ENCODE measurements around the gene CBX7. TPM values are rescaled to one million over a fixed set of nuclear protein-coding genes. Genes with fewer than 3 reads are reported as not detected.

Gene CBX7
- total and polyA plus RNA-seq, 2 donors (not counting 3 experiments of a cell fraction or from before 2014, with no cell fraction given), result 3.4 to 7.1 TPM

DNA sequence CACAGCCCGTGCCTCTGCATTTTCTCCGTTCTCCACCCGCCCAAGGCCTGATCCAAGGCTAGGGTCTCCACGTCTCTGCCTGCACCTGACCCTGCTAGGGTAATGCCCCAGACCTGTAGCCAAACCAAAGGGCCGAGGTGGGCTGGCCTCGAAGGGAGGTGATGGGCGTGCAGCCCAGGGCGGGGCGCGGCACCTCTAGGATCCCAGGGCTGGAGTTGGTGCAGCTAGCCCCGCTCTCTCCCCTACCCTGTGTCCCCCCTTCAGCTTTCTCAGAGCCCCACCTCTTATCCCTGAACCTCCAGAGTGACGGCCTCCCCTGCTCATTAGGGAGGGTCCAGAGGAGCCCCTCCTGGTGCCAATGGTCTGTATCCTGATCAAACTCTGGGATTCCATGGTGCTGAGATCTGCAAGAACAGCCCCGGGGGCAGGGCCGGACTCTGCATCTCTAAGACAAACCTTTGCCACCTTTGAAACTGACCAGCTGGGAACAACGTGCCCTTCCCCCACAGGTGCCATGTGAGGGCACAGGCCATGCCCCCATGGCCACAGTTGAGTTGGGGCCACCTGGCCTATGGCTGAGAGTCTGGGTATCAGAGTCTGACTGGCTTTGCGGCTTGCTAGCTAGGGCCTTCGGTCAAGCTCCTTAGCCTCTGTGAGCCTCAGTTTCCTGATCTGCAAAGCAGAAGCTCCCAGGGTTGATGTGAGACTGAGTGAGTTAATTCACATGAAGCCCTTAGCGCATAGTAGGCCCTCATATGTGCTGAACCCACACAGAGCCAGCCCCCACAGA is 23.1 kb upstream of the CBX7 start:
- intact Hi-C loops (cut with micrococcal nuclease), result loop anchor here (10.0 kb wide), 1 partner anchor 349 kb away; the partner anchor contains the start of gene ATF4
- Histone ChIP-seq H3K79me2 (ENCODE audit: control insufficient read depth, insufficient read depth, low read length) (no peaks in the 10 kb centered on the region), H3K9me3 (replicated peaks; ENCODE audit: control insufficient read depth, insufficient read depth, low read length) (no peaks in the 10 kb centered on the region), H3K4me2 (ENCODE audit: insufficient read depth, low read length) (peak overlapping the region; percentile 4), H3K9ac (replicated peaks; ENCODE audit: extremely low read depth, insufficient read depth, low read length) (peak overlapping the region; percentile 80), H2AFZ (ENCODE audit: low read depth, low read length) (no peak overlapping the region), H3K4me1 (ENCODE audit: control insufficient read depth, extremely low read depth, insufficient read depth, low read length) (peaks cover 85% of the 10 kb centered on the region), H4K20me1 (replicated peaks; ENCODE audit: control insufficient read depth, extremely low read depth, insufficient read depth, low read length) (no peaks in the 10 kb centered on the region), H3K27me3 (ENCODE audit: control insufficient read depth in 2 of 2, insufficient read depth in 2 of 2, low read length in 2 of 2) (no peaks in the 10 kb centered on the region), H3K4me3 (replicated peaks in 1 of 3; ENCODE audit: insufficient read depth in 1 of 3, low read depth in 1 of 3, low read length in 3 of 3) (no peak overlapping the region), H3K36me3 (ENCODE audit: control insufficient read depth in 2 of 2, extremely low read depth in 1 of 2, insufficient read depth in 2 of 2, low read length in 2 of 2) (no peaks in the 10 kb centered on the region), H3K9me1 (replicated peaks; ENCODE audit: control insufficient read depth, extremely low read depth, insufficient read depth, low read length) (no peaks in the 10 kb centered on the region), H3K27ac (ENCODE audit: insufficient read depth, low read depth, low read length) (peak overlapping the region; percentile 99)
- DNase-seq (ENCODE audit: low read depth, low spot score) (peak; percentile 64), FAIRE-seq (peak; percentile 33)
- TF ChIP-seq POLR2AphosphoS5 (IDR thresholded peaks at IDR 0.05; ENCODE audit: insufficient read depth, low read depth, low read length), result no peak
- TF ChIP-seq CTCF (IDR thresholded peaks at IDR 0.05; ENCODE audit: extremely low read depth in 1 of 2, insufficient read depth in 1 of 2, low read depth in 1 of 2, low read length in 2 of 2), result no peak
- no peak for TF ChIP-seq GATA2 (IDR thresholded peaks at IDR 0.05; ENCODE audit: insufficient read depth, insufficient read length, low read depth, low read length)
- no peak for TF ChIP-seq EZH2 (IDR thresholded peaks at IDR 0.05; ENCODE audit: borderline replicate concordance, low read depth, low read length, severe bottlenecking)
- TF ChIP-seq POLR2A (IDR thresholded peaks at IDR 0.05; ENCODE audit: low read depth, low read length), result no peak
- no peak for TF ChIP-seq JUN (IDR thresholded peaks at IDR 0.05; ENCODE audit: borderline replicate concordance, insufficient read depth, insufficient read length, low read depth)
- TF ChIP-seq MAX (IDR thresholded peaks at IDR 0.05; ENCODE audit: insufficient read depth, insufficient read length), result no peak
- TF ChIP-seq FOS (IDR thresholded peaks at IDR 0.05; ENCODE audit: borderline replicate concordance, insufficient read depth, low read length), result no peak
- TF ChIP-seq MYC (IDR thresholded peaks at IDR 0.05; ENCODE audit: low read depth, low read length), result no peak
- CTCF ChIA-PET, result interaction anchor here (1.0 to 5.9 kb wide), 11 partner anchors 39 to 353 kb away, joined by 3 to 72 read pairs (median 4); partner anchors contain the start of gene PDGFB
- dilution Hi-C loops (cut with MboI; ENCODE audit: extremely low pct_ligation_motif_present, low sequenced_read_pairs), result no loop called here
- POLR2A ChIA-PET, result interaction anchor here (0.6 to 2.0 kb wide), 4 partner anchors 39 to 143 kb away, joined by 3 to 7 read pairs (median 6); no protein-coding TSS in a partner anchor
- no TSS peak for BruUV-seq (replicated peaks)

Data from endothelial cell of umbilical vein (primary cell).